GM18517 (cell line): ENCODE data around the gene PHACTR3.
"Not testable (repeated sequence)": the region's sequence is repeated elsewhere in the genome, so short reads cannot be mapped to it uniquely, and the experiment has no call there.

Experiments used
- ATAC-seq: cut with Tn5 transposase; IDR thresholded peaks from one replicate; pipeline ENCODE4 v1.9.1; 2021; ENCODE audit warnings: mild to moderate bottlenecking, moderate library complexity; ENCODE audit not compliant: unreplicated experiment

The PHACTR3 gene

GRCh38 chr20:59836767-59837166, 232.4 kb downstream of the PHACTR3 start:
- no peak for ATAC-seq

GRCh38 chr20:59837623-59838394, 233.5 kb downstream of the PHACTR3 start:
- peak; percentile 89 for ATAC-seq

GRCh38 chr20:59839400-59839799, 235.1 kb downstream of the PHACTR3 start:
- ATAC-seq: no peak

- no peak for ATAC-seq
These were observed 241.1 kb downstream of the PHACTR3 start for GRCh38 chr20:59845472-59845871.

GRCh38 chr20:59848182-59848581, 243.8 kb downstream of the PHACTR3 start:
- ATAC-seq: no peak

- peak; percentile 55 for ATAC-seq
These were observed 245.8 kb downstream of the PHACTR3 start for GRCh38 chr20:59850018-59850641.

- ATAC-seq: not testable (repeated sequence)
These were observed 252.2 kb downstream of the PHACTR3 start for GRCh38 chr20:59856526-59856925.

GRCh38 chr20:59856941-59857340, 252.6 kb downstream of the PHACTR3 start:
- not testable (repeated sequence) for ATAC-seq

GRCh38 chr20:59857966-59858365, 253.6 kb downstream of the PHACTR3 start:
- ATAC-seq: no peak

- ATAC-seq: no peak
These were observed 254.1 kb downstream of the PHACTR3 start for GRCh38 chr20:59858425-59858824.

GRCh38 chr20:59861401-59861800, 257.1 kb downstream of the PHACTR3 start:
- ATAC-seq: no peak

GRCh38 chr20:59863058-59863457, 258.7 kb downstream of the PHACTR3 start:
- no peak for ATAC-seq

GRCh38 chr20:59864726-59865125, 260.4 kb downstream of the PHACTR3 start:
- no peak for ATAC-seq

- ATAC-seq: no peak
These were observed 262.0 kb downstream of the PHACTR3 start for GRCh38 chr20:59866338-59866737.

GRCh38 chr20:59871096-59871495, 266.8 kb downstream of the PHACTR3 start:
- no peak for ATAC-seq

- no peak for ATAC-seq
These were observed 269.1 kb downstream of the PHACTR3 start for GRCh38 chr20:59873409-59873808.

- ATAC-seq: no peak
These were observed 275.9 kb downstream of the PHACTR3 start for GRCh38 chr20:59880198-59880597.

- no peak for ATAC-seq
These were observed 280.2 kb downstream of the PHACTR3 start for GRCh38 chr20:59884494-59884893.

- no peak for ATAC-seq
These were observed 283.7 kb downstream of the PHACTR3 start for GRCh38 chr20:59888050-59888449.

- ATAC-seq: not testable (repeated sequence)
These were observed 285.7 kb downstream of the PHACTR3 start for GRCh38 chr20:59890035-59890434.

- ATAC-seq: no peak
These were observed 287.2 kb downstream of the PHACTR3 start for GRCh38 chr20:59891581-59891980.

- no peak for ATAC-seq
These were observed 291.6 kb downstream of the PHACTR3 start for GRCh38 chr20:59895908-59896307.
